T-helper 17 cell (primary cell): Measurements from ENCODE around the gene SPOCK2. TPM values are rescaled to one million over a fixed set of nuclear protein-coding genes. Genes with fewer than 3 reads are reported as not detected.

Source experiments
- ATAC-seq: fragments of 150-1000 bp; cut with Tn5 transposase; 2 replicates; pipeline ENCODE4 v1.10.0; 2021; ENCODE audit warnings: mild to moderate bottlenecking, moderate library complexity
- DNase-seq, 3 donors: peaks; one replicate each; pipeline versions ENCODE4 v3.0.0 to v3.0.0-alpha.2; 2020 to 2021
- H3K9me3 ChIP-seq: one replicate; pipeline ENCODE4 v1.7.0; 2013; ENCODE audit warnings: low read length, mild to moderate bottlenecking; ENCODE audit not compliant: control insufficient read depth, poor library complexity, severe bottlenecking
- H3K27ac Mint-ChIP-seq: one replicate; pipeline ENCODE4 v1.8.0; 2022; ENCODE audit warnings: mild to moderate bottlenecking, moderate library complexity, mixed read lengths
- H3K27me3 Mint-ChIP-seq: one replicate; pipeline ENCODE4 v1.8.0; 2022; ENCODE audit warnings: mixed read lengths
- H3K36me3 Mint-ChIP-seq: one replicate; pipeline ENCODE4 v1.8.0; 2022; ENCODE audit warnings: low read depth, mixed read lengths
- H3K4me1 Mint-ChIP-seq: one replicate; pipeline ENCODE4 v1.8.0; 2022; ENCODE audit warnings: mild to moderate bottlenecking, mixed read lengths
- H3K4me3 Mint-ChIP-seq: one replicate; pipeline ENCODE4 v1.8.0; 2022; ENCODE audit warnings: mild to moderate bottlenecking, moderate library complexity, mixed read lengths
- total RNA-seq, 4 donors: library from RNA in 2 of 4; stranded (reverse) in 2 of 4; gene quantifications; one replicate each; pipeline ENCODE4 v1.2.3 and lab custom pipeline; 2022 to 2026

Gene SPOCK2
- total RNA-seq, 2 donors from 2014 or later: 603 to 772 TPM

GRCh38 chr10:72090326-72090725 is 2.0 kb upstream of the SPOCK2 start:
- Mint-ChIP-seq H3K27me3 (no peaks in the 10 kb centered on the region), H3K27ac (peak overlapping the region; percentile 99), H3K4me1 (peaks cover 30% of the 10 kb centered on the region), H3K36me3 (peaks cover 10% of the 10 kb centered on the region), H3K4me3 (peak overlapping the region; percentile 99)
- DNase-seq (no peak), ATAC-seq (no peak)
- H3K9me3 ChIP-seq: no peaks in the 10 kb centered on the region

DNA sequence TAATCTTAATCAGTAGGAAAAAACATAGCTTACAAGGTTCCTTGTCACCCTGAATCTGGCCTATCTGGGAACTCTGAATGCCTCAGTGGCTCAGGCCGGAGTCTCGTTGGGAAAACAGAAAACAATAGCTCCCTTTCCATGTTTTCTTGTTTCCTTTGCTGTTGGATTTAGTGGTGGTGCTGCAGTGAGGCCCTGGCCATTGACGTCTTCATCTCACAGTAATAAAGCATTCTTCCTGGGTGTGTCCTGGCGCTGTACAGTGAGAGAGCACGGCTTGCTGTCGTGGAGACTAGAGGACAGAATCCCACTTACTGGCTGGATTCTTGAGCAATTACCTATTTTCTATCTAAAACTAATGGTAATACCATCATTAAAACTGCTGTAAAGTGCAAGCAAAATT is 1.3 kb upstream of the SPOCK2 start:
- peaks cover 12% of the 10 kb centered on the region for H3K36me3 Mint-ChIP-seq
- no peaks in the 10 kb centered on the region for H3K27me3 Mint-ChIP-seq
- H3K4me1 Mint-ChIP-seq: peaks cover 37% of the 10 kb centered on the region
- peak overlapping the region; percentile 99 for H3K27ac Mint-ChIP-seq
- peak; percentile 19 for ATAC-seq
- DNase-seq: no peak
- no peaks in the 10 kb centered on the region for H3K9me3 ChIP-seq
- peak overlapping the region; percentile 99 for H3K4me3 Mint-ChIP-seq

- H3K27me3 Mint-ChIP-seq: no peaks in the 10 kb centered on the region
- H3K9me3 ChIP-seq: no peaks in the 10 kb centered on the region
- DNase-seq (peak in 1 of 3 donors; percentile 42), ATAC-seq (peak; percentile 44)
- peaks cover 38% of the 10 kb centered on the region for H3K4me1 Mint-ChIP-seq
- peaks cover 10% of the 10 kb centered on the region for H3K36me3 Mint-ChIP-seq
- H3K27ac Mint-ChIP-seq: peak overlapping the region; percentile 99
- H3K4me3 Mint-ChIP-seq: peak overlapping the region; percentile 99
Observed at GRCh38 chr10:72088889-72089575, 681 bp upstream of the SPOCK2 start.

- Mint-ChIP-seq H3K27ac (peak overlapping the region; percentile 99), H3K4me3 (peak overlapping the region; percentile 99), H3K4me1 (peaks cover 50% of the 10 kb centered on the region), H3K36me3 (peaks cover 10% of the 10 kb centered on the region), H3K27me3 (no peaks in the 10 kb centered on the region)
- no peaks in the 10 kb centered on the region for H3K9me3 ChIP-seq
- DNase-seq (no peak), ATAC-seq (peak; percentile 34)
Observed at GRCh38 chr10:72087392-72087968, 871 bp downstream of the SPOCK2 start.

GRCh38 chr10:72086466-72087391 is 1.6 kb downstream of the SPOCK2 start:
- Mint-ChIP-seq H3K27me3 (no peaks in the 10 kb centered on the region), H3K27ac (peak overlapping the region; percentile 99), H3K4me1 (peaks cover 57% of the 10 kb centered on the region), H3K36me3 (peaks cover 10% of the 10 kb centered on the region), H3K4me3 (peak overlapping the region; percentile 99)
- no peaks in the 10 kb centered on the region for H3K9me3 ChIP-seq
- ATAC-seq (peak; percentile 26), DNase-seq (peak; percentile 40 to 52 (median 48))

GRCh38 chr10:72085864-72086465 is 2.4 kb downstream of the SPOCK2 start:
- Mint-ChIP-seq H3K4me3 (peak overlapping the region; percentile 99), H3K27me3 (no peaks in the 10 kb centered on the region), H3K27ac (peak overlapping the region; percentile 99), H3K36me3 (peaks cover 10% of the 10 kb centered on the region), H3K4me1 (peaks cover 65% of the 10 kb centered on the region)
- DNase-seq (no peak), ATAC-seq (no peak)
- H3K9me3 ChIP-seq: no peaks in the 10 kb centered on the region

GRCh38 chr10:72085166-72085565 is 3.2 kb downstream of the SPOCK2 start:
- Mint-ChIP-seq H3K36me3 (peaks cover 10% of the 10 kb centered on the region), H3K4me1 (peaks cover 67% of the 10 kb centered on the region), H3K27ac (peak overlapping the region; percentile 99), H3K27me3 (no peaks in the 10 kb centered on the region), H3K4me3 (peak overlapping the region; percentile 99)
- H3K9me3 ChIP-seq: no peaks in the 10 kb centered on the region
- DNase-seq (no peak), ATAC-seq (no peak)

DNA sequence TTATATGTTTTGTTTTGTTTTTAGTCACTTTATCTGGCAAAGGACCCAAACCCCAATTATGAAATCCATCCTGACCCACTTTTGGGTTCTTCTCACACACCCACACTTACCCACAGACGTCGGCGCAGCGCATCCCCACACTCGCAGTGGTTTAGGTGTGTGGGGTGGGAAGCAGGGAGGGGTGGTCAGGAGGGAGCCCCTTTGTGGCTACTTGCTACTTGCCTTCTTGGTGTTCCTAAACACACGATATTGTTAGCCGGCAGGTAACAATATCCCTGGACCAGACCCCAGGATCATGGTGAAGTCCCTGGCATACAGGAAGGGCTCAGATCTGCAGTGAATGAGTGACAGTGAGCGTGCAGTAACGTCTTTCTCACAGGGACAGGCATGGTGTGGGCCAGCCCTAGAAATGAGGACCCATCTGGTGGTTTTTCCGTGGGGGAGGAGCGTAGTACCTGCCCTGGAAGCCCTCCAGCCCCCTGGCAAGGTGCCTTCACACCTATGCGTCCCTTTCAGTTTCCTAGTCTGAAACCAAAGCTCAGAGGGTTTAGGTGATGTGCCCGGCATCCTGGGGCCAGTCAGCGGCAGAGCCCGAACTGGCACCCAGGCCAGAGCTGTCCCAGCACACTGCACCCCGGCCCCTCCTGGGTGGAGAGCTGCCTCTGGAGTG is 4.4 kb downstream of the SPOCK2 start:
- Mint-ChIP-seq H3K36me3 (peaks cover 10% of the 10 kb centered on the region), H3K4me1 (peaks cover 73% of the 10 kb centered on the region)

GRCh38 chr10:72082856-72083789 is 5.2 kb downstream of the SPOCK2 start:
- H3K27me3 Mint-ChIP-seq: no peaks in the 10 kb centered on the region
- no peak for DNase-seq
- H3K36me3 Mint-ChIP-seq: peaks cover 12% of the 10 kb centered on the region
- ATAC-seq: no peak
- H3K27ac Mint-ChIP-seq: peak overlapping the region; percentile 99
- no peaks in the 10 kb centered on the region for H3K9me3 ChIP-seq
- H3K4me1 Mint-ChIP-seq: peaks cover 74% of the 10 kb centered on the region
- peak overlapping the region; percentile 99 for H3K4me3 Mint-ChIP-seq

More for the DNA sequence above, 4.4 kb downstream of the SPOCK2 start:
- ATAC-seq: peak; percentile 54
- peak in 2 of 3 donors; percentile 49 to 58 for DNase-seq
- Mint-ChIP-seq H3K27ac (peak overlapping the region; percentile 99), H3K4me3 (peak overlapping the region; percentile 99), H3K27me3 (no peaks in the 10 kb centered on the region)
- no peaks in the 10 kb centered on the region for H3K9me3 ChIP-seq

DNA sequence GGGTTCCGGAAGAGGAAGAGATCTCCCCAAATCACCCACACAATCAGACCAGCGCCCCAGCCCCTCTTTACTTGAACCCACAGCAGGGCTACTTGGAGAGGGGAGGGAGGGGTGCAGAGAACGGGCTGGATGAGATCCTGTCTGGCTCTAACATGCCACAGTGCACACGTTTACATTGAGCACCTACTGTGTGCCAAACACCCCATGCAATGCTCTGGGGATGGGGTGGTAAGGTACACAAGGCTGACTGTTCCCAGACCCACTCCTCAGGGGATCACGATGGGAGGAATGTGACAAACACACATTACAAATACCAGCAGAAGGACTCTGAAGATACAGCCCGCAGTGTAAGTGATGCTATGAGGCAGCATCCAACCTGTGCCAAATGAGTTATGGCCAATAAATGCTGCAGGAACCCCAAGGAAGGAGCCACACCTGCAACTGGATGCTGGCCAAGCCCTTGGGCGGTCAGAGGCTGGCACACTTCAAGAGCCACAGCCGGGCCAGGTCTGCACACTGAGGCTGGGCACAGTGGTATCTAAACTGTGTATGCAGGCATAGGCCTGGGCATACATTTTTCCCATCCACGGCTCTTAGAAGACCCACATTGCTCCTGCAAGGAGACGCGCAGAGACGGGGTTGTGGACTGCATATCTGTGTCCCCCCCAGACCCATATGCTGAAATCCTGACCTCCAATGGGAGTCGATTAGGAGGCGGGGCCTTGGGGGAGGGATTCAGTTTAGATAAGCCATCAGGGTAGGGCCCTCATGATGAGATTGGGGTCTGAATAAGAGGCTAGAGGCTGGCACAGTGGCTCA is 6.4 kb downstream of the SPOCK2 start:
- Mint-ChIP-seq H3K27me3 (no peaks in the 10 kb centered on the region), H3K27ac (peak overlapping the region; percentile 99), H3K36me3 (peaks cover 10% of the 10 kb centered on the region), H3K4me1 (peaks cover 85% of the 10 kb centered on the region), H3K4me3 (peak overlapping the region; percentile 99)
- peak in 1 of 3 donors; percentile 7 for DNase-seq
- no peaks in the 10 kb centered on the region for H3K9me3 ChIP-seq
- ATAC-seq: no peak

GRCh38 chr10:72081210-72081609 is 7.1 kb downstream of the SPOCK2 start:
- no peaks in the 10 kb centered on the region for H3K9me3 ChIP-seq
- peaks cover 10% of the 10 kb centered on the region for H3K36me3 Mint-ChIP-seq
- DNase-seq: no peak
- no peak for ATAC-seq
- peak overlapping the region; percentile 99 for H3K27ac Mint-ChIP-seq
- peaks cover 84% of the 10 kb centered on the region for H3K4me1 Mint-ChIP-seq
- peak overlapping the region; percentile 99 for H3K4me3 Mint-ChIP-seq
- no peaks in the 10 kb centered on the region for H3K27me3 Mint-ChIP-seq
